Measurements from ENCODE around the gene TNRC6C. TPM values are rescaled to one million over a fixed set of nuclear protein-coding genes. Genes with fewer than 3 reads are reported as not detected.
A peak's percentile ranks its signal among the peaks of the same experiment; 100 is the strongest.

Gene TNRC6C
- total and polyA plus RNA-seq, 7 donors, result 1.2 to 22.4 (median 11.4) TPM

DNA sequence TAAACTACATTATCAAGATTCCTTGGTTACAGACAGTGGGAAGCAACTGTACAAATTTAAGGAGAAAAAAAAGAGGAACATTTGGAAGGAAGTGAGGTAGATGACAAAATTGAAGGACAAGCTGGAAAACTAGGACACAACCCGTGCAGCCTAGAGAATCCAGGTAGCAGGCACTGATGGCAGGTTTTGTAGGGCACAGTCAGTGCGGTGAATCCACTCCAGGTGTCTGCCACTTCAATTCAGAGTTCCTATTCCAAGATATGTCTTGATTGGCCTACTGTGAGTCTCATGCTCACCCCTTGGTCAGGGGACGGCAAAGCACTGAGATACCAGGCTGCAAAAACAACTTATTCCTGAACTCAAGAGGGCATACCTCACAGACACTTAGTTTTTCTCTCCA is 37.8 kb downstream of the TNRC6C start:
- H3K4me3 ChIP-seq, result no peak overlapping the region
- no peaks in the 10 kb centered on the region for H3K36me3 ChIP-seq (ENCODE audit: insufficient read depth in 1 of 2, low read depth in 1 of 2)
- H3K9me3 ChIP-seq, result no peaks in the 10 kb centered on the region
- peaks cover 46% of the 10 kb centered on the region for H3K4me1 ChIP-seq
- intact Hi-C loops (cut with DNase I), result no loop called here
- WGBS, 3 donors, result 38 to 75% (median 47%) methylated on average over 3 of the region's 3 CpGs
- DNase-seq (no peak), ATAC-seq (no peak)
- no peaks in the 10 kb centered on the region for H3K27me3 ChIP-seq (ENCODE audit: insufficient read depth in 3 of 3, low read length in 2 of 3)
- TF ChIP-seq, protein P1, sequence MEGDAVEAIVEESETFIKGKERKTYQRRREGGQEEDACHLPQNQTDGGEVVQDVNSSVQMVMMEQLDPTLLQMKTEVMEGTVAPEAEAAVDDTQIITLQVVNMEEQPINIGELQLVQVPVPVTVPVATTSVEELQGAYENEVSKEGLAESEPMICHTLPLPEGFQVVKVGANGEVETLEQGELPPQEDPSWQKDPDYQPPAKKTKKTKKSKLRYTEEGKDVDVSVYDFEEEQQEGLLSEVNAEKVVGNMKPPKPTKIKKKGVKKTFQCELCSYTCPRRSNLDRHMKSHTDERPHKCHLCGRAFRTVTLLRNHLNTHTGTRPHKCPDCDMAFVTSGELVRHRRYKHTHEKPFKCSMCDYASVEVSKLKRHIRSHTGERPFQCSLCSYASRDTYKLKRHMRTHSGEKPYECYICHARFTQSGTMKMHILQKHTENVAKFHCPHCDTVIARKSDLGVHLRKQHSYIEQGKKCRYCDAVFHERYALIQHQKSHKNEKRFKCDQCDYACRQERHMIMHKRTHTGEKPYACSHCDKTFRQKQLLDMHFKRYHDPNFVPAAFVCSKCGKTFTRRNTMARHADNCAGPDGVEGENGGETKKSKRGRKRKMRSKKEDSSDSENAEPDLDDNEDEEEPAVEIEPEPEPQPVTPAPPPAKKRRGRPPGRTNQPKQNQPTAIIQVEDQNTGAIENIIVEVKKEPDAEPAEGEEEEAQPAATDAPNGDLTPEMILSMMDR (IDR thresholded peaks at IDR 0.05), result no peak
- H3K27ac ChIP-seq, result peak overlapping the region; percentile 65

DNA sequence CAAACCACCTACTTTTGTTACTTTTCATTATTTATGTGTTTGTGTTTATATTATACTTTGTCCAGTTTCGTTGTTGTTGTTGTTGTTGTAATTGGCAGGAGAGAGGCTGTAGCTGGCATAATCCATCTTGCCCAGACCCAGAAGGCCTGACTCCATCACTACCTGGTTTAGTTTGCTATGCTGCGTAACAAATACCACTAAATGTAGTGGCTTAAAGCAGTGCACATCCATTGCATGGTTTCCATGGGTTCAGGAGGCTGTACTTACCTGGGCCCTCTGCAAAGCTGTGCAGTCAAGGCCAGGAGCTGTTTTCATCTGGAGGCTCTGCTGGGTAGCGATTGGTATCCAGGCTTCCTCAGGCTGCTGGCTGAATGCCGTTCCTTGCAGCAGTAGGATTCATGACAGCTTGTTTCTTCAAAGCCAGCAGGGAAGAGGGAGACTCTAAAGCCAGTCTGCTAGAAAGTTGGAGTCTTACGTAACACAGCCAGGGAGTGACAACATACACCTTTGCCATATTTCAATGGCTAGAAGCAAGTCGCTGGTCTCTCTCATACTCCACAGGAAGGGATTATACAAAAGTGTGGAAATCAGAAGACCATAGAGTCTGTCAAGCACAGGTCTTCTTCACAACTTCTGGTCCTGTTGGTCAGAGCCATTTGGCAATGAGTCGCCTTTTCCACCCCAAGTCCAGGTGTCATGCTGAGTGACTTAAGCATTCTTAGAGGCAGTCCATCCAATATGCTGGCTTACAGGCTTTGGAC is 41.1 kb downstream of the TNRC6C start:
- ATAC-seq (peak; percentile 43 to 45 (median 44)), DNase-seq (no peak)
- TF ChIP-seq, protein P1 (IDR thresholded peaks at IDR 0.05), result no peak
- H3K27ac ChIP-seq, result peak overlapping the region; percentile 56
- H3K36me3 ChIP-seq (ENCODE audit: insufficient read depth in 1 of 2, low read depth in 1 of 2), result peaks cover 0 to 4% of the 10 kb centered on the region in 2 donors
- no peaks in the 10 kb centered on the region for H3K9me3 ChIP-seq
- peaks cover 59% of the 10 kb centered on the region for H3K4me1 ChIP-seq
- intact Hi-C loops (cut with DNase I), result no loop called here
- 71 to 94% (median 73%) methylated on average over 7 of the region's 7 CpGs for WGBS, 3 donors
- no peak overlapping the region for H3K4me3 ChIP-seq
- H3K27me3 ChIP-seq (ENCODE audit: insufficient read depth in 3 of 3, low read length in 2 of 3), result no peaks in the 10 kb centered on the region

DNA sequence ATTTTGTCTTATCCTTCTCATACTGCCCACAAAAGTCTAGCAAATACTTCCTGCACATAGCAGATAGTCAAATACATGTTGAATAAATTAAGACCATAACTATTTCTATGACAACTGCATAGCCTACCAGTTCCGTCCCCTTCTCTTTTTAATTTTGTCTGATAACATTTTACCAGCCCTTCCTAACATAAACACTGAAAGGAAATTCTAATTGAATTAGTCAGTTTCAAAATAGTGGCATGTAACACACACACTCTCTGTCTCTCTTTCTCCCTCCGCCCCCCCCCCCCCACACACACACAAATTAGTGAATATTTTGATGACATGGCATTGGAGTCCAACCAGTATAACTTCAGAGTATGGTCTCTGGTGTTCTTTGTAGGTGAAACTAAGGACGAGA is 41.8 kb downstream of the TNRC6C start:
- Histone ChIP-seq H3K4me3 (no peak overlapping the region), H3K4me1 (peaks cover 53% of the 10 kb centered on the region), H3K27me3 (ENCODE audit: insufficient read depth in 3 of 3, low read length in 2 of 3) (no peaks in the 10 kb centered on the region), H3K27ac (peak overlapping the region; percentile 56), H3K9me3 (no peaks in the 10 kb centered on the region), H3K36me3 (ENCODE audit: insufficient read depth in 1 of 2, low read depth in 1 of 2) (peaks cover 0 to 12% of the 10 kb centered on the region in 2 donors)
- intact Hi-C loops (cut with DNase I), result no loop called here
- TF ChIP-seq, protein P1 (IDR thresholded peaks at IDR 0.05), result no peak
- DNase-seq (no peak), ATAC-seq (no peak)
- 73 to 86% (median 75%) methylated on average over 2 to 3 of the region's 3 CpGs for WGBS, 3 donors

DNA sequence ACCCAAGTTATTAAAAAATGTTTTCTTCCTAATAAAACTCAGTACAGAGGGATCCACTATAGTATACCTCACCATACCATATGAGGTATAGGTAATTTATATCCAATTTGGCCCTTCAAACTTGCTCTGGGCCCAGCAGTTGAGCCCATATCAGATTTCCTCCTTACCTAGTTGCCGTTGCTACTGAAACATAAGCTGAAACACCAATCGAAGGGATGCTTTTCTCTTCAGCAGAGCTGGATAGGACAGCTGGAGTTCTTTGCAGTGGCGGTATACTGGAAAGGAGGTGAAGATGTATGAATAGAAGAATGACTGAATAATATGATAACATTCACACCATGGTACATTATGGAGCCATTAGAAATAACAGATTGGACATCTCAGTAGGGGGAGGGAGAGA is 42.7 kb downstream of the TNRC6C start:
- 28 to 45% (median 34%) methylated on average over 3 of the region's 3 CpGs for WGBS, 3 donors
- H3K27ac ChIP-seq, result peak overlapping the region; percentile 19
- no peaks in the 10 kb centered on the region for H3K27me3 ChIP-seq (ENCODE audit: insufficient read depth in 3 of 3, low read length in 2 of 3)
- peaks cover 45% of the 10 kb centered on the region for H3K4me1 ChIP-seq
- TF ChIP-seq, protein P1 (IDR thresholded peaks at IDR 0.05), result no peak
- DNase-seq (no peak), ATAC-seq (peak in 2 of 4 donors; percentile 43 to 46)
- no peak overlapping the region for H3K4me3 ChIP-seq
- H3K9me3 ChIP-seq, result no peaks in the 10 kb centered on the region
- intact Hi-C loops (cut with DNase I), result no loop called here
- peaks cover 4 to 20% of the 10 kb centered on the region in 2 donors for H3K36me3 ChIP-seq (ENCODE audit: insufficient read depth in 1 of 2, low read depth in 1 of 2)

Data from psoas muscle (tissue), 8 donors.